ENCODE measurements around the gene MAIP1.
A peak's percentile ranks its signal among the peaks of the same experiment; 100 is the strongest.

MAIP1 gene

DNA sequence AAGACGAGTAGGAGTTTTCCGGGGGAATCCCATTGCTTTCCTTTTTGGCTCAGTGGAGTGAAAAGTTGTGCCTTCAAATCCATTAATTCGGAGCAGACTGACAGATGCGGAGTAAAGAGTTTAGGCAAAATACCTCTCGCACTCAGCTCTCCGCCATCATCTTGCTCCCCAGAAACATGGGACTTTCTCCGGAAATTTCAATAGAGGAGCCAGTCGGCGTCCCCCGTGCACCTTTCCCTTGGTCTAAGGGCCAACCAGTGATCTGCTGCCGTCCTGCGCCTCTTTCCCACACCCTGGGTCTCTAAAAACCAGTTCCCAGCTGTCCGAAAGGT lies 409 bp upstream of the MAIP1 start:
- H3K14ac ChIP-seq (ENCODE audit: low read length): no peak overlapping the region
- no peak for DNase-seq (ENCODE audit: low spot score)
- no peak overlapping the region for H2BK12ac ChIP-seq (ENCODE audit: low read length)
- no peak overlapping the region for H3K4ac ChIP-seq (ENCODE audit: low read length)
- peaks cover 4 to 55% of the 10 kb centered on the region in 2 donors for H3K36me3 ChIP-seq (replicated peaks in 1 of 2; ENCODE audit: control insufficient read depth in 2 of 2, insufficient read depth in 2 of 2, low read length in 2 of 2)
- H2AFZ ChIP-seq (ENCODE audit: low read length): peak overlapping the region; percentile 99
- no peak overlapping the region for H4K8ac ChIP-seq (ENCODE audit: low read depth, low read length)
- H3K4me1 ChIP-seq (ENCODE audit: control insufficient read depth in 2 of 2, insufficient read depth in 1 of 2, low read depth in 1 of 2, low read length in 2 of 2): peaks cover 3 to 8% of the 10 kb centered on the region in 2 donors
- H3K23ac ChIP-seq (ENCODE audit: low read depth, low read length, poor library complexity): peak overlapping the region; percentile 87
- H3K9ac ChIP-seq (ENCODE audit: low read depth, low read length, poor library complexity): peak overlapping the region; percentile 92
- peak overlapping the region; percentile 98 for H2BK5ac ChIP-seq (ENCODE audit: low read length)
- WGBS, 2 donors (ENCODE audit: extremely low coverage in 2 of 2, insufficient read length in 2 of 2, insufficient replicate concordance in 1 of 2): no CpG with 5 or more reads among the region's 13 CpGs
- no peak overlapping the region for H4K91ac ChIP-seq (ENCODE audit: low read depth, low read length, poor library complexity)
- H2AK5ac ChIP-seq (ENCODE audit: low read depth, low read length): no peak overlapping the region
- no peak overlapping the region for H2BK120ac ChIP-seq (ENCODE audit: low read depth, low read length)
- H3K4me3 ChIP-seq (ENCODE audit: low read length in 2 of 2): peak overlapping the region; percentile 96
- H3K18ac ChIP-seq (ENCODE audit: low read length): peak overlapping the region; percentile 99
- no peaks in the 10 kb centered on the region for H3K9me3 ChIP-seq (replicated peaks in 1 of 2; ENCODE audit: control insufficient read depth in 2 of 2, insufficient read depth in 1 of 2, low read depth in 1 of 2, low read length in 2 of 2)
- peaks cover 0 to 2% (median 0%) of the 10 kb centered on the region in 3 experiments for H3K27me3 ChIP-seq (ENCODE audit: control insufficient read depth in 3 of 3, insufficient read depth in 3 of 3, low read depth in 1 of 3, low read length in 3 of 3)
- H3K27ac ChIP-seq (replicated peaks; ENCODE audit: low read length): peak overlapping the region; percentile 97
- H3K79me1 ChIP-seq (ENCODE audit: low read depth, low read length): peaks cover 10% of the 10 kb centered on the region
- peak overlapping the region; percentile 62 for H3K4me2 ChIP-seq (ENCODE audit: insufficient read depth, low read length, poor library complexity, severe bottlenecking)
- H2BK15ac ChIP-seq (ENCODE audit: low read length): peak overlapping the region; percentile 98

DNA sequence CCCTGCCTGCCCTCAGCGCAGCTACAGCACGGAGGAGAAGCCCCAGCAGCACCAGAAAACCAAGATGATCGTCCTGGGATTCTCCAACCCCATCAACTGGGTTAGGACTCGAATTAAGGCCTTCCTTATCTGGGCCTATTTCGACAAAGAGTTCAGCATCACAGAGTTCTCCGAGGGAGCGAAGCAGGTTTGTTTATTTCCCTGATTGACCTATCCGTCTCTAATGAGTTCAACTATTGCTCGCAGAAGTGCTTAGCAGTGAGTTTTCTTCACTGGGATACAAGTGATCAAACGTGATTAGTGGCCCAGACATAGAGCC lies 639 bp downstream of the MAIP1 start:
- H2AK5ac ChIP-seq (ENCODE audit: low read depth, low read length): peak overlapping the region; percentile 58
- peak overlapping the region; percentile 97 for H3K27ac ChIP-seq (replicated peaks; ENCODE audit: low read length)
- peak overlapping the region; percentile 66 for H3K4me2 ChIP-seq (ENCODE audit: insufficient read depth, low read length, poor library complexity, severe bottlenecking)
- H3K9me3 ChIP-seq (replicated peaks in 1 of 2; ENCODE audit: control insufficient read depth in 2 of 2, insufficient read depth in 1 of 2, low read depth in 1 of 2, low read length in 2 of 2): no peaks in the 10 kb centered on the region
- no peak overlapping the region for H4K8ac ChIP-seq (ENCODE audit: low read depth, low read length)
- no peak overlapping the region for H3K14ac ChIP-seq (ENCODE audit: low read length)
- WGBS, 2 donors (ENCODE audit: extremely low coverage in 2 of 2, insufficient read length in 2 of 2, insufficient replicate concordance in 1 of 2): no CpG with 5 or more reads among the region's 10 CpGs
- H3K79me1 ChIP-seq (ENCODE audit: low read depth, low read length): peaks cover 9% of the 10 kb centered on the region
- no peaks in the 10 kb centered on the region for H3K27me3 ChIP-seq (ENCODE audit: control insufficient read depth in 3 of 3, insufficient read depth in 3 of 3, low read depth in 1 of 3, low read length in 3 of 3)
- peak overlapping the region; percentile 87 for H3K23ac ChIP-seq (ENCODE audit: low read depth, low read length, poor library complexity)
- H3K4me1 ChIP-seq (ENCODE audit: control insufficient read depth in 2 of 2, insufficient read depth in 1 of 2, low read depth in 1 of 2, low read length in 2 of 2): peaks cover 3 to 8% of the 10 kb centered on the region in 2 donors
- H3K4me3 ChIP-seq (ENCODE audit: low read length in 2 of 2): peak overlapping the region; percentile 96
- H3K4ac ChIP-seq (ENCODE audit: low read length): peak overlapping the region; percentile 79
- no peak overlapping the region for H2BK120ac ChIP-seq (ENCODE audit: low read depth, low read length)
- peaks cover 1 to 55% of the 10 kb centered on the region in 2 donors for H3K36me3 ChIP-seq (replicated peaks in 1 of 2; ENCODE audit: control insufficient read depth in 2 of 2, insufficient read depth in 2 of 2, low read length in 2 of 2)
- peak overlapping the region; percentile 92 for H3K9ac ChIP-seq (ENCODE audit: low read depth, low read length, poor library complexity)
- H2AFZ ChIP-seq (ENCODE audit: low read length): peak overlapping the region; percentile 99
- peak overlapping the region; percentile 98 for H2BK5ac ChIP-seq (ENCODE audit: low read length)
- no peak overlapping the region for H2BK12ac ChIP-seq (ENCODE audit: low read length)
- DNase-seq (ENCODE audit: low spot score): no peak
- H2BK15ac ChIP-seq (ENCODE audit: low read length): peak overlapping the region; percentile 52
- no peak overlapping the region for H4K91ac ChIP-seq (ENCODE audit: low read depth, low read length, poor library complexity)
- H3K18ac ChIP-seq (ENCODE audit: low read length): peak overlapping the region; percentile 99

DNA sequence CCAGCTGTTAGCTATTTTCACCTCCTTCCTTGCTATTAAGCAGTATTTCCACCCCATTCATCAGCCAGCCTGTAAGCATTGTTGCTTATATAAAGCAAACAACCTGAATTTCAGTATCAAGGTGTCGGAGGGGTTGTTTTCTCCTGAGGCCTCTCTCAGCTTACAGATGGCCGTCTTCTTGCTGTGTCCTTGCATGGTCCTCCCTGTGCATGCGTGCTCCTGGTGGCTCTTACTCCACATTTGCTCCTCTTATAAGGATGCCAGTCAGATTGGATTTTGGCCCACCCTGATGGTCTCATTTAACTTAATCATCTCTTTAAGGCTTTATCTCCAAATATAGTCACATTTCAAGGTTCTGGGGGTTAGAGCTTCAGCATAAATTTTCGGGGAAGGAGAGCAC lies 2.6 kb downstream of the MAIP1 start:
- H3K9me3 ChIP-seq (replicated peaks in 1 of 2; ENCODE audit: control insufficient read depth in 2 of 2, insufficient read depth in 1 of 2, low read depth in 1 of 2, low read length in 2 of 2): no peaks in the 10 kb centered on the region
- no peak overlapping the region for H2AFZ ChIP-seq (ENCODE audit: low read length)
- H3K14ac ChIP-seq (ENCODE audit: low read length): no peak overlapping the region
- no peak overlapping the region for H3K4ac ChIP-seq (ENCODE audit: low read length)
- H2AK5ac ChIP-seq (ENCODE audit: low read depth, low read length): no peak overlapping the region
- H4K91ac ChIP-seq (ENCODE audit: low read depth, low read length, poor library complexity): no peak overlapping the region
- no peak for DNase-seq (ENCODE audit: low spot score)
- no peak overlapping the region for H2BK120ac ChIP-seq (ENCODE audit: low read depth, low read length)
- H3K18ac ChIP-seq (ENCODE audit: low read length): no peak overlapping the region
- H3K27me3 ChIP-seq (ENCODE audit: control insufficient read depth in 3 of 3, insufficient read depth in 3 of 3, low read depth in 1 of 3, low read length in 3 of 3): no peaks in the 10 kb centered on the region
- no peak overlapping the region for H2BK5ac ChIP-seq (ENCODE audit: low read length)
- no peak overlapping the region for H3K23ac ChIP-seq (ENCODE audit: low read depth, low read length, poor library complexity)
- no peak overlapping the region for H4K8ac ChIP-seq (ENCODE audit: low read depth, low read length)
- no peak overlapping the region for H3K27ac ChIP-seq (replicated peaks; ENCODE audit: low read length)
- no peak overlapping the region for H2BK15ac ChIP-seq (ENCODE audit: low read length)
- no CpG with 5 or more reads among the region's 4 CpGs for WGBS, 2 donors (ENCODE audit: extremely low coverage in 2 of 2, insufficient read length in 2 of 2, insufficient replicate concordance in 1 of 2)
- peaks cover 8% of the 10 kb centered on the region for H3K79me1 ChIP-seq (ENCODE audit: low read depth, low read length)
- no peak overlapping the region for H3K4me3 ChIP-seq (ENCODE audit: low read length in 2 of 2)
- no peak overlapping the region for H3K4me2 ChIP-seq (ENCODE audit: insufficient read depth, low read length, poor library complexity, severe bottlenecking)
- peaks cover 6 to 60% of the 10 kb centered on the region in 2 donors for H3K36me3 ChIP-seq (replicated peaks in 1 of 2; ENCODE audit: control insufficient read depth in 2 of 2, insufficient read depth in 2 of 2, low read length in 2 of 2)
- H3K9ac ChIP-seq (ENCODE audit: low read depth, low read length, poor library complexity): no peak overlapping the region
- H2BK12ac ChIP-seq (ENCODE audit: low read length): no peak overlapping the region
- peaks cover 3 to 8% of the 10 kb centered on the region in 2 donors for H3K4me1 ChIP-seq (ENCODE audit: control insufficient read depth in 2 of 2, insufficient read depth in 1 of 2, low read depth in 1 of 2, low read length in 2 of 2)

DNA sequence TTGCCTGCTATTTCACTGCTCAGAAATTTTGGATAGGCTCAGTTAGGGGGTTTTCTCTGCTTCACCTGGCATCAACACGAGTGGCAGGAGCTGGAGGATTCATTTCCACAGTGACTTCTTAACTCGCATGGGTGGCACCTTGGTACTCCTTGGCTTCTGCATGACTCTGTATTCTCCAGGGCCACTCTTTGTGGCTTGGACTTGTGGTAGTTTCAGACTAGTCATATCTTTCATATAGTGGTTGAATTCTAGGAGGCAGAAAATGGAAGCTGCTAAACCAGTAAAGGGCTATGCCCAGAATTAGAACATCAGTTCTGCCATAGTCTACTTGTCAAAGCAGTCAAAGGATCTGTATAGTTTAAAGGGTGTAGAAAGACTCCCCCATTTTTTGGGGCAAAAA lies 6.8 kb downstream of the MAIP1 start:
- H3K4me2 ChIP-seq (ENCODE audit: insufficient read depth, low read length, poor library complexity, severe bottlenecking): no peak overlapping the region
- WGBS, 2 donors (ENCODE audit: extremely low coverage in 2 of 2, insufficient read length in 2 of 2, insufficient replicate concordance in 1 of 2): no CpG with 5 or more reads among the region's 2 CpGs
- H3K4me1 ChIP-seq (ENCODE audit: control insufficient read depth in 2 of 2, insufficient read depth in 1 of 2, low read depth in 1 of 2, low read length in 2 of 2): peaks cover 2% of the 10 kb centered on the region in 2 donors
- H2AK5ac ChIP-seq (ENCODE audit: low read depth, low read length): no peak overlapping the region
- H3K4ac ChIP-seq (ENCODE audit: low read length): no peak overlapping the region
- no peak overlapping the region for H2BK12ac ChIP-seq (ENCODE audit: low read length)
- no peak for DNase-seq (ENCODE audit: low spot score)
- no peak overlapping the region for H2BK120ac ChIP-seq (ENCODE audit: low read depth, low read length)
- no peak overlapping the region for H3K9ac ChIP-seq (ENCODE audit: low read depth, low read length, poor library complexity)
- H3K27ac ChIP-seq (replicated peaks; ENCODE audit: low read length): no peak overlapping the region
- no peak overlapping the region for H3K4me3 ChIP-seq (ENCODE audit: low read length in 2 of 2)
- no peaks in the 10 kb centered on the region for H3K27me3 ChIP-seq (ENCODE audit: control insufficient read depth in 3 of 3, insufficient read depth in 3 of 3, low read depth in 1 of 3, low read length in 3 of 3)
- no peak overlapping the region for H3K18ac ChIP-seq (ENCODE audit: low read length)
- H2BK5ac ChIP-seq (ENCODE audit: low read length): no peak overlapping the region
- H4K91ac ChIP-seq (ENCODE audit: low read depth, low read length, poor library complexity): no peak overlapping the region
- H3K9me3 ChIP-seq (replicated peaks in 1 of 2; ENCODE audit: control insufficient read depth in 2 of 2, insufficient read depth in 1 of 2, low read depth in 1 of 2, low read length in 2 of 2): no peaks in the 10 kb centered on the region
- no peak overlapping the region for H4K8ac ChIP-seq (ENCODE audit: low read depth, low read length)
- no peak overlapping the region for H3K14ac ChIP-seq (ENCODE audit: low read length)
- H3K79me1 ChIP-seq (ENCODE audit: low read depth, low read length): no peaks in the 10 kb centered on the region
- no peak overlapping the region for H3K23ac ChIP-seq (ENCODE audit: low read depth, low read length, poor library complexity)
- no peak overlapping the region for H2BK15ac ChIP-seq (ENCODE audit: low read length)
- H2AFZ ChIP-seq (ENCODE audit: low read length): no peak overlapping the region
- peaks cover 8 to 95% of the 10 kb centered on the region in 2 donors for H3K36me3 ChIP-seq (replicated peaks in 1 of 2; ENCODE audit: control insufficient read depth in 2 of 2, insufficient read depth in 2 of 2, low read length in 2 of 2)

Data from neuronal stem cell (in vitro differentiated cells).